RKO (cell line): Measurements from ENCODE around the gene MMP24.
"Not testable (repeated sequence)": the region's sequence is repeated elsewhere in the genome, so short reads cannot be mapped to it uniquely, and the experiment has no call there.

Experiments
- DNase-seq: peaks from one replicate; pipeline ENCODE4 v3.0.0-alpha.2; 2016; ENCODE audit warnings: low spot score

MMP24 gene

GRCh38 chr20:35257175-35257909 is 30.9 kb downstream of the MMP24 start:
- no peak for DNase-seq

GRCh38 chr20:35260426-35260825 is 33.9 kb downstream of the MMP24 start:
- no peak for DNase-seq

GRCh38 chr20:35262321-35262720 is 35.8 kb downstream of the MMP24 start:
- not testable (repeated sequence) for DNase-seq

GRCh38 chr20:35262731-35263531 is 36.4 kb downstream of the MMP24 start:
- not testable (repeated sequence) for DNase-seq

GRCh38 chr20:35263532-35264341 is 37.2 kb downstream of the MMP24 start:
- no peak for DNase-seq

GRCh38 chr20:35264755-35265154 is 38.3 kb downstream of the MMP24 start:
- no peak for DNase-seq

- DNase-seq: no peak
Observed at GRCh38 chr20:35267092-35267491, 40.6 kb downstream of the MMP24 start.

GRCh38 chr20:35269055-35269781 is 42.7 kb downstream of the MMP24 start:
- peak; percentile 66 for DNase-seq

- DNase-seq: no peak
Observed at GRCh38 chr20:35270021-35270902, 43.8 kb downstream of the MMP24 start.

- no peak for DNase-seq
Observed at GRCh38 chr20:35271073-35271882, 44.8 kb downstream of the MMP24 start.

- peak; percentile 69 for DNase-seq
Observed at GRCh38 chr20:35271904-35272303, 45.4 kb downstream of the MMP24 start.

- no peak for DNase-seq
Observed at GRCh38 chr20:35273449-35274171, 47.1 kb downstream of the MMP24 start.

- DNase-seq: no peak
Observed at GRCh38 chr20:35274172-35275092, 47.9 kb downstream of the MMP24 start.

GRCh38 chr20:35275741-35276251 is 49.3 kb downstream of the MMP24 start:
- no peak for DNase-seq

- DNase-seq: no peak
Observed at GRCh38 chr20:35276408-35276807, 49.9 kb downstream of the MMP24 start.

GRCh38 chr20:35277127-35277526 is 50.6 kb downstream of the MMP24 start:
- no peak for DNase-seq

GRCh38 chr20:35277531-35278395 is 51.3 kb downstream of the MMP24 start, which contains the start of gene MMP24OS:
TSS of gene MMP24OS (minus strand) at chr20:35278122. CDS start at chr20:35277929, 193 bp downstream.
- DNase-seq: peak; percentile 91
